HepG2 (cell line): ENCODE measurements around the gene MRM3. TPM values are rescaled to one million over a fixed set of nuclear protein-coding genes. Genes with fewer than 3 reads are reported as not detected.

Source experiments
- ATAC-seq: fragments of 200-7000 bp; cut with Tn5 transposase; 3 replicates; pipeline ENCODE4 v1.9.1; 2020; ENCODE audit warnings: mild to moderate bottlenecking, moderate library complexity
- BruUV-seq: library from RNA; stranded (reverse); fragments of 400-500 nt; replicated peaks from 2 replicates; lab custom pipeline; 2021; lab: Mats Ljungman, UMichigan
- CTCF ChIA-PET: fragments of 300-600 bp; formaldehyde crosslinking; extraction: SDS; loops from one replicate; lab custom pipeline; 2021; ENCODE audit warnings: low total read pairs, inconsistent platforms, low intra/inter-chr PET ratio; lab: Yijun Ruan, JAX
- POLR2A ChIA-PET: fragments of 350-600 bp; sonication (Branson Sonifier 250); formaldehyde crosslinking; loops from one replicate; lab custom pipeline; 2020; ENCODE audit warnings: antibody characterized with exemption, inconsistent platforms; lab: Yijun Ruan, JAX
- DNase-seq: peaks from one replicate; pipeline ENCODE4 v3.0.0-alpha.2; 2015; ENCODE audit warnings: low spot score
- FAIRE-seq: peaks from 3 replicates; lab custom pipeline; 2011; peaks lifted over from hg19 to GRCh38; lab: Jason Lieb, UNC
- H2AFZ ChIP-seq: one replicate; pipeline ENCODE4 v1.6.1; 2011; ENCODE audit warnings: low read length, inconsistent platforms
- H3K27ac ChIP-seq: fragments of 300-600 bp; 3 replicates; pipeline ENCODE4 v1.8.0; 2011; ENCODE audit warnings: mixed run types, mild to moderate bottlenecking, mixed read lengths, low read length, inconsistent platforms; ENCODE audit not compliant: insufficient read depth; ENCODE audit errors: extremely low read length
- H3K27me3 ChIP-seq, 2 experiments: fragments of 200-600 bp in 1 of 2; 2 replicates in 1 of 2; 3 replicates in 1 of 2; pipeline versions ENCODE4 v1.6.0 to v1.8.0; 2011; ENCODE audit warnings: low read length in 2 of 2, mild to moderate bottlenecking in 2 of 2, moderate library complexity in 2 of 2, inconsistent platforms in 1 of 2; ENCODE audit not compliant: insufficient read depth in 2 of 2, control insufficient read depth in 1 of 2
- H3K36me3 ChIP-seq, 2 experiments: fragments of 200-600 bp in 1 of 2; replicated peaks in 1 of 2; 2 replicates in 1 of 2; 3 replicates in 1 of 2; pipeline versions ENCODE4 v1.5.1 to v1.8.0; 2011; ENCODE audit warnings: low read length in 2 of 2, inconsistent platforms in 1 of 2; ENCODE audit not compliant: insufficient read depth in 2 of 2, control insufficient read depth in 1 of 2
- H3K4me1 ChIP-seq: 2 replicates; pipeline ENCODE4 v1.5.1; 2012; ENCODE audit warnings: low read length, inconsistent platforms; ENCODE audit not compliant: insufficient read depth
- H3K4me2 ChIP-seq: 2 replicates; pipeline ENCODE4 v1.6.0; 2011; ENCODE audit warnings: low read depth, low read length, inconsistent platforms
- H3K4me3 ChIP-seq, 3 experiments: fragments of 200-600 bp in 1 of 3; sonication (generic), shearing (Covaris generic) in 1 of 3; replicated peaks in 1 of 3; 2 replicates each; pipeline ENCODE4 v1.5.1; 2011 to 2016; ENCODE audit warnings: low read length in 3 of 3, inconsistent platforms in 2 of 3, low read depth in 2 of 3, mild to moderate bottlenecking in 2 of 3, control low read depth in 1 of 3, mixed read lengths in 1 of 3; ENCODE audit not compliant: insufficient read depth in 1 of 3
- H3K79me2 ChIP-seq: one replicate; pipeline ENCODE4 v1.6.1; 2011; ENCODE audit warnings: low read length, inconsistent platforms; ENCODE audit not compliant: insufficient read depth
- H3K9ac ChIP-seq: 2 replicates; pipeline ENCODE4 v1.6.0; 2011; ENCODE audit warnings: mild to moderate bottlenecking, low read depth, low read length, inconsistent platforms; ENCODE audit not compliant: insufficient read depth
- H3K9me3 ChIP-seq: 2 replicates; pipeline ENCODE4 v1.5.1; 2012; ENCODE audit warnings: mild to moderate bottlenecking, low read length
- H4K20me1 ChIP-seq: 2 replicates; pipeline ENCODE4 v1.6.0; 2011; ENCODE audit warnings: inconsistent platforms, mild to moderate bottlenecking, low read length, moderate library complexity; ENCODE audit not compliant: insufficient read depth
- ARNT2 ChIP-seq: sonication (generic); formaldehyde crosslinking; IDR thresholded peaks from 2 replicates; pipeline ENCODE4 v1.8.0; 2022; ENCODE audit warnings: mild to moderate bottlenecking, low read depth, missing genetic modification reagents, moderate library complexity
- BCL3 ChIP-seq: sonication (generic); formaldehyde crosslinking; IDR thresholded peaks from 2 replicates; pipeline ENCODE4 v1.5.1; 2020; ENCODE audit warnings: mild to moderate bottlenecking, missing genetic modification reagents, moderate library complexity
- DMAP1 ChIP-seq: IDR thresholded peaks from 2 replicates; pipeline ENCODE4 v1.6.1; 2016
- ELF1 ChIP-seq: sonication (generic); formaldehyde crosslinking; IDR thresholded peaks from 2 replicates; pipeline ENCODE4 v1.4.0; 2020; ENCODE audit warnings: missing genetic modification reagents
- KLF9 ChIP-seq: IDR thresholded peaks from 2 replicates; pipeline ENCODE4 v1.6.1; 2016; ENCODE audit warnings: low read depth
- PHB2 ChIP-seq: fragments of 450-650 bp; IDR thresholded peaks from 2 replicates; pipeline ENCODE4 v1.6.1; 2018; ENCODE audit not compliant: partially characterized antibody
- PLSCR1 ChIP-seq: sonication (generic); formaldehyde crosslinking; IDR thresholded peaks from 2 replicates; pipeline ENCODE4 v1.5.0; 2020; ENCODE audit warnings: missing genetic modification reagents, mild to moderate bottlenecking, borderline replicate concordance
- PREB ChIP-seq: sonication (generic); formaldehyde crosslinking; IDR thresholded peaks from 2 replicates; pipeline ENCODE4 v1.4.0; 2020; ENCODE audit warnings: missing genetic modification reagents
- REPIN1 ChIP-seq: sonication (generic); formaldehyde crosslinking; IDR thresholded peaks from 2 replicates; pipeline ENCODE4 v1.8.0; 2022; ENCODE audit warnings: missing genetic modification reagents, low read depth, mild to moderate bottlenecking, borderline replicate concordance
- SP4 ChIP-seq: sonication (generic); formaldehyde crosslinking; IDR thresholded peaks from 2 replicates; pipeline ENCODE4 v1.8.1; 2023; ENCODE audit warnings: mild to moderate bottlenecking, missing genetic modification reagents
- XRCC5 ChIP-seq: fragments of 200-400 bp; formaldehyde crosslinking; optimal IDR thresholded peaks from 2 replicates; pipeline ENCODE3; 2017; ENCODE audit warnings: mild to moderate bottlenecking, low read length
- ZIK1 ChIP-seq: sonication (generic); formaldehyde crosslinking; IDR thresholded peaks from 2 replicates; pipeline ENCODE4 v1.5.0; 2020; ENCODE audit warnings: mild to moderate bottlenecking, low read depth, missing genetic modification reagents, borderline replicate concordance
- ZNF282 ChIP-seq: fragments of 450-650 bp; IDR thresholded peaks from 2 replicates; pipeline ENCODE4 v1.6.1; 2018; ENCODE audit not compliant: partially characterized antibody
- ZNF333 ChIP-seq: sonication (generic); formaldehyde crosslinking; IDR thresholded peaks from 2 replicates; pipeline ENCODE4 v1.4.0; 2020; ENCODE audit warnings: mild to moderate bottlenecking, missing genetic modification reagents, borderline replicate concordance
- ZNF75D ChIP-seq: sonication (generic); formaldehyde crosslinking; IDR thresholded peaks from 2 replicates; pipeline ENCODE4 v1.8.1; 2023; ENCODE audit warnings: missing genetic modification reagents, mild to moderate bottlenecking, borderline replicate concordance
- ZSCAN5A ChIP-seq: sonication (generic); formaldehyde crosslinking; IDR thresholded peaks from 2 replicates; pipeline ENCODE4 v1.8.0; 2022; ENCODE audit warnings: mild to moderate bottlenecking, missing genetic modification reagents, borderline replicate concordance
- WGBS: methylation state at CpG from one replicate; pipeline ENCODE4 v1.1.6; 2017; ENCODE audit warnings: low lambda C conversion rate; 5-methylcytosine and 5-hydroxymethylcytosine counted together
- in situ Hi-C: cut with HindIII; loops from 2 replicates; pipeline ENCODE4 v1.10.0; 2017; ENCODE audit warnings: low pct_unique_long_range_greater_than_20kb; ENCODE audit not compliant: extremely low pct_ligation_motif_present
- intact Hi-C: fragments of 100-400 bp; cut with micrococcal nuclease; formaldehyde crosslinking; loops from one replicate; pipeline ENCODE4 v1.10.0; 2022; ENCODE audit not compliant: unreplicated experiment
- polyA plus RNA-seq, 8 experiments: library from polyadenylated mRNA; depleted of rRNA in 3 of 8; stranded (reverse) in 7 of 8; unstranded in 1 of 8; fragments of >200 nt; fragmentation: Illumina TruSeq in 4 of 8; extraction: Trizol in 4 of 8; gene quantifications; 2 replicates each; pipeline versions ENCODE4 v1.2.1 to v1.2.3, GENCODE V29; 2011 to 2016; ENCODE audit warnings: low read depth in 4 of 8, missing spikeins in 1 of 8, mixed read lengths in 1 of 8; ENCODE audit not compliant: insufficient read depth in 1 of 8
- total RNA-seq, 5 experiments: library from RNA; depleted of rRNA; stranded (reverse); fragments of >200 nt; fragmentation: Illumina TruSeq; extraction: Trizol; gene quantifications; 2 replicates each; pipeline ENCODE4 v1.2.3, GENCODE V29; 2016; ENCODE audit warnings: low read depth in 1 of 5

Gene MRM3
- total and polyA plus RNA-seq, 2 of the 13 experiments (the other 11 are each of a cell fraction or from before 2014, with no cell fraction given), result 12.3 to 25.5 TPM

- no peaks in the 10 kb centered on the region for H3K79me2 ChIP-seq
- H2AFZ ChIP-seq, result no peak overlapping the region
- H3K36me3 ChIP-seq, result peaks cover 3 to 12% of the 10 kb centered on the region in 2 experiments; a peak in 3 of 5 replicates
- TF ChIP-seq ZNF333 (CRISPR knock-in tag) (no peak), ZNF282 (no peak), ARNT2 (CRISPR knock-in tag) (no peak), ZNF75D (CRISPR knock-in tag) (no peak), ZIK1 (no peak), REPIN1 (no peak), PHB2 (no peak), ZSCAN5A (CRISPR knock-in tag) (no peak), KLF9 (CRISPR knock-in tag) (no peak), BCL3 (no peak), ELF1 (CRISPR knock-in tag) (no peak), XRCC5 (no peak), PLSCR1 (CRISPR knock-in tag) (no peak), PREB (CRISPR knock-in tag) (no peak), DMAP1 (CRISPR knock-in tag) (no peak), SP4 (CRISPR knock-in tag) (no peak)
- WGBS, result 90% methylated on average over 11 of the region's 11 CpGs
- no TSS peak for BruUV-seq
- intact Hi-C loops, result loop anchor here (5.0 kb wide), 1 partner anchor 199 kb away; the partner anchor contains the start of gene TIMM22
- ATAC-seq (no peak), FAIRE-seq (no peak), DNase-seq (no peak)
- no peaks in the 10 kb centered on the region for H3K9me3 ChIP-seq
- no peaks in the 10 kb centered on the region for H4K20me1 ChIP-seq
- H3K4me1 ChIP-seq, result peaks cover 14% of the 10 kb centered on the region
- no peak overlapping the region for H3K4me2 ChIP-seq
- no peaks in the 10 kb centered on the region for H3K27me3 ChIP-seq
- no peak overlapping the region for H3K4me3 ChIP-seq
- ChIA-PET CTCF (no interaction called here), POLR2A (interaction anchor here (2.1 kb wide), 1 partner anchor 182 kb away, joined by 6 read pairs; the partner anchor contains the start of gene NXN)
- in situ Hi-C loops, result no loop called here
- no peak overlapping the region for H3K9ac ChIP-seq
- H3K27ac ChIP-seq, result no peak overlapping the region
These were observed 16.1 kb downstream of the MRM3 start for GRCh38 chr17:798246-798645.
